Forelimb muscle (tissue), 1 donor: Measurements from ENCODE around the gene ABHD8. TPM values are rescaled to one million over a fixed set of nuclear protein-coding genes. Genes with fewer than 3 reads are reported as not detected.

Source experiments
- DNase-seq: peaks from one replicate; pipeline ENCODE4 v3.0.0-alpha.2; 2013; ENCODE audit warnings: low read depth
- polyA plus RNA-seq: library from polyadenylated mRNA; unstranded; fragments of 120-200 nt; gene quantifications from one replicate; pipeline ENCODE4 v1.2.1, GENCODE V29; 2013; ENCODE audit not compliant: insufficient read length

The ABHD8 gene
- polyA plus RNA-seq, 1 donor: 7.9 TPM

DNA sequence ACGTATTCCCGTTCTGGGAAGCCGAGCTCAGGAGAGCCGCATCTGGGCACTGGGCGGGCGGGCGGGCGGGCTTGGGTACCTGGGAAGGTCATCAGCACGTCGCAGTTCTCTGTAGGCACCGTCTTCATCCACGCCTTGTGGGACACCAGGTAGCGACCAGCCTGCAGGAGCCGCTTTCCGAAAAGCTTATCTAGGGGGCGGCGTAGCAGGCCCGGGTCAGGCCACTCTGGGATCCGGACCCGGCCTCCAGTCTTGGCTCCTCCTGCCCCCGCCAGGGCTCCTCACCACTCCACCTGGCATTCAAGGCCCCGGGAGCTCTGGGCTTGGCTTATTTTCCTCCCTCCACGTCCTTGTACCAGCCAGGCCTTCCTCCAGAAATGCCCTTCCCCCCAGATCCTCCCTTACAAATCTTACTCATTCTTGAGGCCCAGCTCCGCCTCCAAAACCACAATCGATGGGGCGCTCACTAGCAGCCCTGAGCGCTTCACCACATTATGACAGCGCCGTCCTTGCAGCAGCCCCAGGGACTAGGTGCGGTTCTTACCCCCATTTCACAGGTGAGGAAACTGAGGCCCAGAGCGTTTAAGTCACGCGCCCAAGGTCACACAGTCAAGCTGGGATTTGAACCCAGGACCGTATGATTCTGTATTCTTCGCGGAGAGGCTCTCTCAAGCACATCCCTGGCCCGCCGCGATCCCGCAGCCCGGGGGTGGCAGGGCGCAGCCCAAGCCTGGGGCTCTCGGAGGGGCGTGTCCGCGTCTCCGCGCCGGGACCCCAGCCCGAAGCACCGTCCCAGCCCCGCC is 30.6 kb upstream of the ABHD8 start:
- no peak for DNase-seq

- DNase-seq: no peak
These were observed 29.7 kb upstream of the ABHD8 start for GRCh38 chr19:17332677-17333581.

- no peak for DNase-seq
These were observed 29.1 kb upstream of the ABHD8 start for GRCh38 chr19:17332360-17332676.

GRCh38 chr19:17331045-17331558 is 27.9 kb upstream of the ABHD8 start:
- no peak for DNase-seq

DNA sequence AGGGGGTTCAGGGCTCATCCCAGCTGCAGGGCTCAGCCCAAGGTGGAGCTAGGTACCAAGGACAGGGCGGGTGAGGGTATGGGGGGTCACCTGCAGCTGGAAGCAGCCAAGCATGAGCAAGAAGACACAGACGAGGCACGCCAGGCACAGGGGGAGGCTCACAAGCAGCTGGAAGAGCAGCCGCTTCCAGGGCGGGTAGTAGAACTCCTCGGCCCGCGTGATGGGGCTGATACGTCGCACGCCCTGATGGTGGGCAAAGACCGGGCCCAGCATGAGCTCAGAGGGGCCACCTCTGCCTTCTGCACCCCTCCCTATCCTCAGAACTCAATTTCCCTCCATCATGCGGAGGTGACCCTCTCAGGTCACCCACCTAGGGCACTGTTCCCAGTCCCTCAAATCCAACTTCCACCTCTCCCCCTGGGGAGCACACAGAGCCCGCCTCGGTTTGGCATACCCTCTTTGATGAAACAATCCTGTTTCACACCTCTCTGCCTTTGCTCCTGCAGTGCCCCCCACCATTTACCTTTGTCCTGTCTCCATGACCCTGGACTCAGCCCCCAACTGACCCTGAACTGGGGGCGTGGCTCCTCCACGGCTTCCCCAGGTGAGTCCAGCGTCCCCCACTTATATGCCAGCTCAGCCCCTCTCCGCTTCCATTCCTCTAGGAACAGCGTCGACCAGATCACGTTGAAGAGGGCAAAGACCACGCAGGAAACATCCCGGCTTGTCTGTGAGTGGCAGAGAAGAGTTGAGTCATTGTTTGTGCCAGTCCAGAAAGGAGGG is 27.2 kb upstream of the ABHD8 start:
- no peak for DNase-seq

DNA sequence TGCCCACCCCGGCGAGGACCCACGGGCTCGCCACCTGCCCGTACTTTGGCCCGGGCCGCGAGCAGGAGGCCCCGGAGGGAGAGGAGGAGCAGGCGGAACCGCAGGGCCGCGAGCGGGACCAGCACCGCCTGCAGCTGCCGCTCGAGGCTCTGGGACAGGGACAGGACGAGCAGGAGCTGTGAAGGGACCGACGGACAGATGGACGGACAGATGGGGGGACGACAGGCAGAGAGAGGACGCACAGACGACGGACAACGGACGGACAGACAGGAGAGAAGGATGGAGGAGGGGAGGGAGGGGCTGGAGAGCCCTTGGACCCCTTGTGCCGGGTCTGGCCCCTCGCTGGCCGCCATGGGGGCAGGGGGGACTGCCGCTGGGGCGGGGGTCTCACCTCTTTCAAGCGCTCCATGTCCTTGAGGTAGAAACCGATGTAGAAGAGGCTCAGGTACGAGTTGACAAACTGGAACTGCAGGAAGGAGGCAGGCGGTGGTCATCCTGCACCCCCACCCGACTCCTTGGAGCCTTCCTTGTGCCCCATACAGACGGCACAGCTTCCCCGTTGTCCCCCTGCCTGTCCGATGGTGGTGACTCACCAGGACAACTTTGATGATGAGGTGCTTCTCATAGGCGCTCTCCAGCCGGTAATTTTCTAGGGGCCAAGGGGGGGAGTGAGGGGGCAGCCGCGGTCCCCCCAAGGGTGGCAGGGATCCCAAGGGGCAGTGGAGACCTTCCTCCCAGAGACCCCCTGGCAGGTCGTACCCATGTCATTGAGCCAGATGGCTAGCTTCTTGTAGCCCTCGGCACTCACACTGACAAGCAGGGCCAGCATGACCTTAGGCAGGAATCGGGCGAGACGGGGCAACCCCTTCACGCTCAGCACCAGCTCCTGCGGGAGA is 26.4 kb upstream of the ABHD8 start:
- no peak for DNase-seq

DNA sequence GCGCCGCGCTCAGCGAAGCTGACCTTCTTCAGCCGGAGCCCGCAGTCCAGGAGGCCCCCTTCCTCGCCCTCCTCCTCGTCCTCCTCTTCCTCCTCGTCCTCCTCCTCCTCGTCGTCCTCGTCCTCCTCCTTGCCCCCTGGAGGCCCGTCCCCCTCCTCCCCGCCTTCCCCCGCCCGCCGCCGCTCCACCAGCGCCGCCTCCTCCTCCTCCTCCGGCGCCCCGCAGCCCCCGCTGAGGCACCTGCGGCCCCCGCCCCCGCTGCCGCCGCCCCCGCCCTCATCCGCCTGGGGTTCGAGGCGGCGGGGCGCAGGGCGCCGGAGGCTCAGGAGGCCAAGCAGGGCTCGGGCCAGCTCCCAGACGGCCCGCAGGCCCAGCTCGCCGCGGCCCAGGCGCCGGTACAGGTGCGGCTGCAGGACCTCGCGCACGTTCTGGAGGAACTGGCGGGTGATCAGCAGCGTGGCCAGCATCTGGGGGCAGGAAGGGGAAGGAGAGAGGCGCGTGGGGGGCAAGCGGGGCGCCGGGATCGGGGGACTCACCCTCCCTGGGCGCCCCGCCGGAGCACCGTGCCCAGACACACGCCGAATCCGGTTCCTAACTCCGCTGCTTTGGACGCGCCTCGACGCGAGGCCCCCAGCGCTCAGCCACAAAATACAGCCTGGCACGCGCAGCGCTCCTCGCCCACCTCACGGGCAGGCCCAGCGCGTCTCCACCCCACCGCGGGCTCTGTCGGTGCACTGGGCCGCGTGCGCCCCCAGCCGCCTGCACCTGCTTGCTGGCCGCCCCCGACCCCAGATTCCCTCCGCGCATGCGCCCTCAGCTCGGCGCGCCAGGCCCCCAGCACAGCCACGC is 25.5 kb upstream of the ABHD8 start:
- DNase-seq: no peak

DNA sequence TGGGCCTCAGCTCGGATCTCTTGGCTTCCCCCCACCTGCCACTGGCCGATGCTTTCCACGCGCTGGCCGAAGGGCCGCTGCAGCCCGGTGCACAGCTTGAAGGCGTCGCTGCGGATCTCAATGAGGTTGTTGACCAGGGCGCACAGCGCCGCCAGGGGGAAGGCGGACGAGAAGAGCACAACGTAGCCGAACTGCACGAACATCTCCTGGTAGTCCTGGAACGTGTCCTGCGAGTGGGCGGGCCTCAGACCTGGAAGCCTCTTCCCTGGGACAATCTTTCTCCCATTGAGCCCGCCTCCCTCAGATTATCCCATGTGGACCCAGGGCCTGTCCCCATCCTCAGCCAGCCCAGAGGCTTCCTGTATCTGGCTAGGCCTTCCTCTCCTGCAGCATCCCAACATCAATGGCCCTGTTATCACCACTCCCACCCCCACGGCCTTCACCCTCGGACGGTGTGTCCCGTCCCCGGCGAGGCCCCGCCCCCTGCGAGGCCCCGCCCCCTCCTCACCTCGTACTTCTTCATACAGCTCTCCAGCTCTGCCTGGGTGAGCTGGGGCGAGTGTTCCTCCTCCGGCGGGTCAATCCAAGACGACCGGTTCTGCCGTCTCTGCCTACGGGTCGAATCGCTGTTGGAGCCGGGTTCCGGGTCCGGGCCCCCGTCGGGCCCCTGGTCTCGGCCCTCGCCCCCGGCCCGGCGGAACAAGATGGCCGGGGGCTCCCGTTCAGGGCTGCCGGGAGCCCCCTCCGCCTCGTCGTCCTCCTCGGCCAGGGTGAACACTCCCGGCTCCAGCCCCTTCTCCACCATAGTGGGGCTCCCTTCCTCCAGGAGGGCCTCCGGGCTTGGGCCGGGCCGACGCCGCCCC is 24.7 kb upstream of the ABHD8 start:
- no peak for DNase-seq

DNA sequence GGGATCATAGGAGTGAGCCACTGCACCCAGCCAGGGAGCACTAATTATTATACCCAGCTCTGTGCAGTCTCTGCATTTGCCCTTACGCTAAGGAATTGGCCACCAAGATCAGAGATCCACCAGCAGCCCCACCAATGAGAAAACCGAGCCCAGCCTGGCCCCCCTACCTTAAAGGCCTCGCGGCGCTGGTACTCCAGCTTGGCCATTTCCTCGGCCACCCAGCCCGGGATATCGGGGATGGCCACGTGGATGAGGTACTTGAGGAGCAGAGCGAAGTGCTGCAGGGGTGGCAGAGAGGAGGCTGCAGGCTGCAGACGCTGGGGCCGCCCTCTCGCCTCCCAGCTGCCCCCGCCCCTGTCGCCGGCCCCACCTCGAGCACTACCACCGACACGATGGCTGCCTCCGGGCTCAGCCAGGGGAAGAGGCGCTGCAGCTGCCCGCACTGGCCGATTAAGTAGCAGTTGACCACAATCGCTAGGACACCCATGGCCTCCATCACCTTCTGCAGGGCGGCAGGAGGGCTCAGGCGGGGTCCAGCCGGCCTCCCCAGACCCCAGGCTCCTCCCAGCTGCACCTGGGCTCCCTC is 23.9 kb upstream of the ABHD8 start:
- no peak for DNase-seq

GRCh38 chr19:17326595-17326966 is 23.4 kb upstream of the ABHD8 start:
- DNase-seq: no peak

DNA sequence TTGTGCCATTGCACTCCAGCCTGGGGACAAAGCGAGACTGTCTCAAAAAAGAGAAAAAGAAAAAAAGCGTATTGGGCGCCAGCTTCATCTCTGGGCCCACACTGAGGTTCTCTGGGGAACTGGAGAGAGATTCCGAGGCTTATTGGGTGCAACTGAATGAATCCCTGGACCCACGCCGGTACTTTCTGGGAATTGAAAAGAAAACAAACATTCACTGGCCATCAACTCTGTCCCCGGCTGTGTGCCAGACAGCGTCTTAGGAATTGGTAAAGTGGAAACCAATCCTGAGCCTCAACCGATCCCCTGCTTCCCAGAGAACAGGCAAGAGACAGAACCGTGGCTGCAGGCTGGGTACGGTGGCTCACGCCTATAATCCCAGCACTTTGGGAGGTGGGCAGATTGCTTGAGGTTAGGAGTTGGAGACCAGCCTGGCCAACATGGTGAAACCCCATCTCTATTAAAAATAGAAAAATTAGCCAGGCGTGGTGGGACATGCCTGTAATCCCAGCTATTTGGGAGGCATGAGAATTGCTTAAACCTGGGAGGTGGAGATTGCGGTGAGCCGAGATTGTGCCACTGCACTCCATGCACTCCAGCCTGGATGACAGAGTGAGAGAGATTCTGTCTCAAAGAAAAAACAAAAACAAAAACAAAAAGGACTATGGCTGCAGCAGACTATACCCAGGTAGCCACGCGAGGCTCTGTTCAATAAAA is 22.8 kb upstream of the ABHD8 start:
- DNase-seq: no peak

GRCh38 chr19:17325133-17325532 is 21.9 kb upstream of the ABHD8 start:
- DNase-seq: no peak

DNA sequence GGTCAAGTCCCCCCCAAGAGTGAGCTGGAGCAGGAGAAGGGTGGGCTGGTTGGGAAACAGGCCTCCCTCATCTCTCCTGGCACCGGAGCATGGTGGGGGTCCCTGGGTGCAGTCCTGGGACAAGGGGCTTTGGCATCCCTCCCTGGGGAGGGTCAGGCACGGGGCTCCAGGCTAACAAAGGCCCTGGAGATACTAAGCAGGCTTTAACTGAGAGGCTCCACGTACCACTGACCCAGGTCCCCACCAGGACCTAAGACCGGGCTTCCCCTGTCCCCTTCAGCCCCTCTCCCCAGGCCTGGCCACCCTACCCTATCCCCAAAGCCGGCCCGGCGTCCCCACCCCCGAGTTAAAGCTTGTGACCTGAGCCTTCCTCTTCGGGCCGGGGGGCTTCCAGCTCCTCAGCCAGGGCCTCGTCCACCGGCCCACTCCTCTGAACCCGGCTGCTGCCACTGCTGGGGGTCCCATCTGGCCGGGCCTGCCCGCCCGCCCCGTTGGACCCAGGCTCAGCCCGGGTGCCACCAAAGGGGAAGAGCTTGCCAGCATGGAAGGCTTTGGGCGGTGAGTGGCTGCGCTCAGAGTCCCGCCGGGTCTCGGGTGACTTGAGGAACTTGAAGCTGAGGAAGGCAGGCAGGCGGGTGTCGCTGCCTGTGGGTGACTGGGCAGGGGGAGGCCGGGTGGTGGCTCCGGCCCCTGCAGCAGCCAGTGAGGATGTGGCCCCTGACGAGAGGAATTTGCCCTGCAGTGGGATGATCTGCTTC is 21.3 kb upstream of the ABHD8 start:
- DNase-seq: no peak

DNA sequence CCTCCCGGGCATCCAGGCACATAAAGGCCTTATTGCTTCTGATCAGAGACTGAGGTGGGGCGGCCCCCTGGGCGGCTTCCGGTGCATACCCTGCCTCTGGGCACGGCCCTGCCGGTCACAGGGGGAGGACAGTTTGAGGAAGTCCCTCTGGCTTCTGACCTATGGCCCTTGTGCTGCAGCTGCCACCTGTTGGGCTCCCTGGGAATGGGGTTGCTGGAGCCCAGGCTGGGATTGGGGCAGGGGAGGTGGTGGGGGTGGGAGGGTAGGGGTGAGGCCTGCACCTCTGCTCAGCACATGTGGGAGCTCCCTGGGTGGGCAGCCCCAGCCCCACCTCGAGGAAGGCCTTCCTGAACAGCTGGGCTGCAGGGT is 20.7 kb upstream of the ABHD8 start:
- no peak for DNase-seq

DNA sequence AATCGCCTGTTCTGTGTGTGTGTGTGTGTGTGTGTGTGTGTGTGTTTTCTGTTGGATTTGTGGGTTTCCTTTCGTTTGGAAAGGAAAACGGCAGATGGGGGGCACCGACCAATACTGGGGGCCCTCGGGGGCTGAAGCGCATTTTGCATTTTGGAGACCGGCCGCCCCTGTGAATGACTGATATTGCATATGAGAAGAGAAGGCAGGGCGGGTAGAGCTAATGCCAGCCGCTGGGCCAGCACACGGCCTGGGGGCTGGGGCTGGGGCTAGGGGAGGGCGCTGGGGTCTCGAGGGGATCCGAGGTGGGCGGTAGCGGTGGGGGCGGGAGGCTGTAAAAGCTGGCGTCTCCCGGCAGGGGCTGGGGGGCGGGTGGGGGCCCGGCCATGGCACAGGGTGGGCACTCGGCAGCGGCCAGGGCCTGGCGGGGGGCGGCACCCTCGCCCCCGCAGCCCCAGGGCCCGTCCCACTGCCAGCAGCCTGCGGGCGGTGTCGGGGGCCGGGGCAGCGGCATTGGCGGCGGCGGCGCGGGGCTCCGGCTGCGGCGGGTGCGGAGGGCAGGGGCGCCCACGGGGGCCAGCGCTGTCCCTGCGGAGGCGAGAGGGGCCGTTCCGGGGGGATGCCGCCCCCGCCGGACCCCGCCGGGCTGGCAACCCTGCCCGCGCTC is 20.2 kb upstream of the ABHD8 start:
- no peak for DNase-seq

GRCh38 chr19:17322854-17323253 is 19.6 kb upstream of the ABHD8 start:
- no peak for DNase-seq
